AG04450 (cell line): ENCODE measurements around the gene SMYD5. TPM values are rescaled to one million over a fixed set of nuclear protein-coding genes. Genes with fewer than 3 reads are reported as not detected.

Source experiments
- CTCF ChIA-PET: fragments of 300-600, 350-600 bp; formaldehyde crosslinking; extraction: SDS; loops from one replicate; lab custom pipeline; 2022; ENCODE audit warnings: antibody characterized with exemption, inconsistent platforms; lab: Charles Lee
- POLR2A ChIA-PET: fragments of 350-600 bp; formaldehyde crosslinking; extraction: SDS; loops from one replicate; lab custom pipeline; 2021; ENCODE audit warnings: antibody characterized with exemption, inconsistent platforms; lab: Yijun Ruan, JAX
- DNase-seq: peaks from one replicate; pipeline ENCODE4 v3.0.0-alpha.2; 2011; ENCODE audit warnings: low read depth, low spot score
- H3K27ac ChIP-seq: one replicate; pipeline ENCODE4 v1.5.1; 2012; ENCODE audit warnings: low read depth, low read length, control low read depth
- H3K27me3 ChIP-seq: one replicate; pipeline ENCODE4 v1.6.0; 2012; ENCODE audit warnings: low read length; ENCODE audit not compliant: control insufficient read depth, insufficient read depth
- H3K4me3 ChIP-seq: 2 replicates; pipeline ENCODE4 v1.5.1; 2011; ENCODE audit warnings: mild to moderate bottlenecking, low read depth, low read length, control low read depth
- H3K9me3 ChIP-seq: 2 replicates; pipeline ENCODE4 v1.5.1; 2012; ENCODE audit warnings: low read length; ENCODE audit not compliant: control insufficient read depth, insufficient read depth
- CTCF ChIP-seq: IDR thresholded peaks from 2 replicates; pipeline ENCODE4 v1.5.1; 2011; ENCODE audit warnings: low read depth, low read length, control low read depth, inconsistent platforms
- polyA plus RNA-seq: library from polyadenylated mRNA; depleted of rRNA; stranded (reverse); fragments of >200 nt; gene quantifications from 2 replicates; pipeline ENCODE4 v1.2.3, GENCODE V29; 2011

The SMYD5 gene
- polyA plus RNA-seq, 1 experiment = 10.4 TPM

- H3K4me3 ChIP-seq = no peak overlapping the region
- POLR2A ChIA-PET = interaction anchor here (0.6 to 1.5 kb wide), 4 partner anchors 17 to 868 kb away, joined by 3 to 6 read pairs (median 3); partner anchors contain the start of genes CCT7 and PRADC1
- CTCF ChIA-PET = interaction anchor here (0.6 kb wide), 1 partner anchor 20 kb away, joined by 3 read pairs; no protein-coding TSS in a partner anchor
- no peak for TF ChIP-seq CTCF
- H3K9me3 ChIP-seq = no peaks in the 10 kb centered on the region
- no peak for DNase-seq
- no peaks in the 10 kb centered on the region for H3K27me3 ChIP-seq
- H3K27ac ChIP-seq = no peak overlapping the region
Measured at GRCh38 chr2:73250872-73251846, 37.1 kb downstream of the SMYD5 start.

- no peaks in the 10 kb centered on the region for H3K27me3 ChIP-seq
Measured at GRCh38 chr2:73252238-73253027, 38.4 kb downstream of the SMYD5 start.

GRCh38 chr2:73253400-73253799 lies 39.4 kb downstream of the SMYD5 start:
- no peak for TF ChIP-seq CTCF
- POLR2A ChIA-PET = no interaction called here
- H3K9me3 ChIP-seq = no peaks in the 10 kb centered on the region
- DNase-seq = no peak
- no peak overlapping the region for H3K4me3 ChIP-seq
- no peaks in the 10 kb centered on the region for H3K27me3 ChIP-seq
- CTCF ChIA-PET = interaction anchor here (0.5 to 1.0 kb wide), 2 partner anchors 18 to 41 kb away, joined by 3 read pairs; no protein-coding TSS in a partner anchor
- no peak overlapping the region for H3K27ac ChIP-seq

More at GRCh38 chr2:73252238-73253027, 38.4 kb downstream of the SMYD5 start:
- TF ChIP-seq CTCF = no peak
- no peak overlapping the region for H3K4me3 ChIP-seq
- ChIA-PET CTCF (no interaction called here), POLR2A (interaction anchor here (1.1 to 1.5 kb wide), 2 partner anchors 18 to 19 kb away, joined by 3 to 6 read pairs; partner anchors contain the start of genes CCT7 and PRADC1)
- no peaks in the 10 kb centered on the region for H3K9me3 ChIP-seq
- H3K27ac ChIP-seq = no peak overlapping the region
- DNase-seq = no peak

GRCh38 chr2:73253901-73254300 lies 39.9 kb downstream of the SMYD5 start:
- ChIA-PET POLR2A (interaction anchor here (1.2 kb wide), 1 partner anchor 18 kb away, joined by 3 read pairs; no protein-coding TSS in a partner anchor), CTCF (interaction anchor here (1.0 kb wide), 1 partner anchor 42 kb away, joined by 3 read pairs; no protein-coding TSS in a partner anchor)
- Histone ChIP-seq H3K4me3 (no peak overlapping the region), H3K27me3 (no peaks in the 10 kb centered on the region), H3K27ac (no peak overlapping the region), H3K9me3 (no peaks in the 10 kb centered on the region)
- no peak for DNase-seq
- TF ChIP-seq CTCF = no peak
